T1000 (cell line): ENCODE data around the gene DOP1A.

Source experiments
- DNase-seq: peaks from one replicate; lab custom pipeline; 2025; ENCODE audit warnings: mixed read lengths; lab: John Stamatoyannopoulos, UW

DOP1A gene

GRCh38 chr6:83071707-83072106, 4.2 kb downstream of the DOP1A start:
- no peak for DNase-seq

DNA sequence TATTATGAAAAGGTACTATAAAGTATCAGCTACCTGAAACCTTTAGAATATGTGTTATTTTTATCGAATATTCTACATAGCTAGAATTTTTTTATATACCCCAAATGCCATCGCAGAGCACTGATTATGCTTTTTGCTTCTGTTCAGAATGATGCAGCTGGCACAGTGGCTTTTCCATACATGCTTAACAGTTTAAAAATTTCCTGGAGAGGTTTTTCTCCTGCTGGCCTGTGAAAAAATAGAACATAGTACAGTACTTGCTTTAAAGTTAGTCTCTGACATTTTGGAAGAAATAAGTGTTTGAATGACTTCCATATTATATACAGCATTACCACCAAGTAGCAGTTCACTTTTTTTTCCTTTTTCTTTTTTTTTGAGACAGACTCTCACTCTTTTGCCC, 5.3 kb downstream of the DOP1A start:
- DNase-seq: no peak

DNA sequence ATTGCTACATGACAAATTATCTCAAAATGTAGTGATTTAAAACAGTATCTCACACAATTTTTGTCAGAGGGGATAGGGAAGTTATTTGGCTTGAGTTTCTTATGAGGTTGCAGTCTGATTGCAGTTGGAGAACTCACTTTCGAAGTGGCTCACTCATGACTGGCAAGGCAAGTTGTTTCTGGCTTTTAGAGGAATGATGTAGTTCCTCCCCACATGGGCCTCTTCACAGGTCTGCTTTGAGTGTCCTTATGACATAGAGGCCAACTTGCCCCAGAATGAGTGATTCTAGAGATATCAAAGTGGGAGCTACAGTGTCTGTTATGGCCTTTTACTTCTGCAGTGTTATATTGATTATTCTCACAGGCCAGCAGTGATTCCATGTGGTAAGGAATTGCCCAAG, 6.1 kb downstream of the DOP1A start:
- DNase-seq: no peak

DNA sequence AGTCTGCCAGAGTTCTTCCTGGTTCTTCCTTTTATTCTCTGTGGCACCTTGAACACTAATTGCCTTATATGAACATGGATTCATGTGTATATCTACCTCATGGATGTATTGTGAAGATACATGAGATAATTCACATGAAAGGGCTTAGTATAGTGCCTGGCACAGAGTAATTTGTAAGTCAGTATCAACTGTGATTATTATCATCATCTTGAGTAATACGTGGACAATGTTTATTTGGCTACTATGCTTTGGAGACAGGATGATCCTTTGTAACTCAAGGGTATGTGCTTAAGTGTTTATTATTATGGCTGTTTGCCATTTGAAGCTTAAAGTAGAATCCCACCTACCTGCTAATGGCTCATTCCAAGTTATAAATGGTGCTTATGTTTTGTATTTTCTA, 16.0 kb downstream of the DOP1A start:
- DNase-seq: no peak

DNA sequence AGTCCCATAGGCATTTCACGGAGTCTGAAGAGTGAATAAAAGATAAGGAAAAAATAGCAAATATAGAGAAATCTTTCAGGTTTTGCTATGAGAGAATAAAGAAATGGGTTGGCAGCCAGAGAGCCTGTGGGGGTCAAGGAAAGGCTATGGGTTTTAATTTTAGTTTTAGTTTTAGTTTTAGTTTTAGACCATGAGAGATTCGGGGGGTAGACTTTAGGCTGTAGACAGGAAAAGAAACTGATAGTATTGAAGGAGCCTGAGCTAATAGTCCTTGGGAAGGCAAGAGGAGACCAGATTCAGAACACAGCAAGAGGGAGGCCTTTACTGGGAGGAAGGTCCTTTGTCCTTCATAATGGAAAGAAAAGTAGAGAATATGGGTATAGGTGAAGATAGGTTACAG, 19.3 kb downstream of the DOP1A start:
- no peak for DNase-seq

- no peak for DNase-seq
Measured at GRCh38 chr6:83092756-83093399, 25.4 kb downstream of the DOP1A start.

DNA sequence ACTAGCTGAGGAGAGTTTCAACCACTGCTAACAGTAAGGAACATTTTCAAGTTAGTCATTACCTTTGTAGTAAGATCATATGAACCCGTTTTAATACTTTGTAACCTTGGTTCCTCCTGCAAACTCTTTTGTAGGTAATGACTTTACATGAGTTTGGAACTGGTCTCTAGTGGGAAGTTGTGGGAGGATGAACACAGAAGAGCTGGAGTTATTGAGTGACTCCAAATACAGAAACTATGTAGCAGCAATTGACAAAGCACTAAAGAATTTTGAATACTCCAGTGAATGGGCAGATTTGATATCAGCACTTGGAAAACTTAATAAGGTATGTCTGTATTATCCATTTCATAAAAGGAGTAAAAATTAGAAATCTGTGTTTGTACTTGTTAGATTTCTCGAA, 29.3 kb downstream of the DOP1A start:
- no peak for DNase-seq

- no peak for DNase-seq
Measured at GRCh38 chr6:83097204-83097603, 29.7 kb downstream of the DOP1A start.

GRCh38 chr6:83097675-83098074, 30.2 kb downstream of the DOP1A start:
- no peak for DNase-seq

GRCh38 chr6:83098589-83098988, 31.1 kb downstream of the DOP1A start:
- DNase-seq: no peak

GRCh38 chr6:83108378-83108777, 40.9 kb downstream of the DOP1A start:
- no peak for DNase-seq

- no peak for DNase-seq
Measured at GRCh38 chr6:83113258-83113657, 45.8 kb downstream of the DOP1A start.

GRCh38 chr6:83114164-83114563, 46.7 kb downstream of the DOP1A start:
- no peak for DNase-seq

- no peak for DNase-seq
Measured at GRCh38 chr6:83117802-83118201, 50.3 kb downstream of the DOP1A start.

GRCh38 chr6:83119742-83120300, 52.4 kb downstream of the DOP1A start:
- DNase-seq: no peak

DNA sequence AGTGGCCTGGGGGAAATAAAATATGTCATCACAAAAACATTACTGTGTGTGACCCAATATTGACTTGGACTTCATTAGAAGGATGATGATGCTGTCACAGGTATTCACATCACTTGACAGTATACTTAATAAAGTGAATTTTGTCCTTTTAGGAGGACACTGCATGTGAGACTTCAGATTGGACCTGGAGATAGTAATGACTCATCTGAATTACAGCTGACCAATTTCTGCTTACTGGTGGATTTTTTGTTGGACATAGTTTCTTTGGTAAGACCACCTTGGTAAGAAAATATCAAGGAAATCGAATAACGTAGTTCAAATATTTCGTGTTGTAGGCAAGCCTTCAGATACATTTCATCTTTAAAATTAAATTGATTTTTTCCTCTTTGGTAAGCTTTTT, 57.1 kb downstream of the DOP1A start:
- no peak for DNase-seq

DNA sequence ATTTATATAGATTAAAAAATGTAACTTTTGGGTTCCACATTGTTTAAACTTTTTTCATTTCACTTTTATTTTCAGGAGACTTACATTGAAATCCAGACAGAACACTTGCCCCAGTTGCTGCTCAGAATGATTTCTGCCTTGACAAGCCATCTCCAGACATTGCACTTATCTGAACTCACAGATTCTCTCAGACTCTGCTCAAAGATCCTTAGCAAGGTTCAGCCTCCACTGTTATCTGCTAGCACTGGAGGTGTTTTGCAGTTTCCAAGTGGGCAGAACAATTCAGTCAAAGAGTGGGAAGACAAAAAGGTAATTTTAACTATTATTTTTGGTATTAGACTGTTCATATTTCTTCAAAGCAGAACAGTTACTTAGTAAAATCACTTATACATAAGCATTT, 58.0 kb downstream of the DOP1A start:
- no peak for DNase-seq

DNA sequence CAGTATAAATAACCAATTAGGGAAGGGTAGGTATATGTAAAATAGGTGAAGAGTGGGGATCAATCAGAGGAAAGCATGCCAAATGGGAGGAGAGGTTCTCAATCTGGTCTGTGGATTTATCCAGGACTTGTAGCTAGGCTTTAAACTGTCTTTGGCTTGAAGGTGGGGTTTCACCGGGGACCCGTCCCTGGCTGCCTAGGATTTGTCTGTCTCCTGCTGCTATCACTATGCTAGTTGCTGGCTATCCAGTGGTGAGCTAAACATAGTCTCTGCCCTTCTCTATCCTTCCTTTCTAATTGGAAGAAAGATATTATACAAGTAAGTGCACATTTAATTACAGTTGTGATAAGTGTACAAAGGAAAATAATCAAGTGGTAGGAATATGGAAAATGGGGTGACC, 58.8 kb downstream of the DOP1A start:
- DNase-seq: no peak

DNA sequence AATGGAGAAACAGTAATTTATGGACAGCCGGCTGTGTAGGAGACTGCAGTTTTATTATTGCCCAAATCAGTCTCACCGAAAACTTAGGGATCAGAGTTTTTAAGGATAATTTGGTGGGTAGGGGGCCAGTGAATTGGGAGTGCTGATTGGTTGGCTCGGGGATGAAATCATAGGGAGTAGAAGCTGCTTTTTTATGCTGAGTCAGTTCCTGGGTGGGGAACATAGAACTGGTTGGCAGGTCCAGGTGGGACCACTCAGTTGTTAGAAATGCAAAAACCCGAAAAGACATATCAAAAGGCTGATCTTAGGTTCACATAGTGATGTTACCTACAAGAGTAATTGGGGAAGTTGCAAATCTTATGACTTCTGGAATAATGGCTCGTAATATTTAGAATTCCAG, 59.3 kb downstream of the DOP1A start:
- DNase-seq: no peak

- no peak for DNase-seq
Measured at GRCh38 chr6:83127258-83127657, 59.8 kb downstream of the DOP1A start.

GRCh38 chr6:83127976-83128375, 60.5 kb downstream of the DOP1A start:
- no peak for DNase-seq

DNA sequence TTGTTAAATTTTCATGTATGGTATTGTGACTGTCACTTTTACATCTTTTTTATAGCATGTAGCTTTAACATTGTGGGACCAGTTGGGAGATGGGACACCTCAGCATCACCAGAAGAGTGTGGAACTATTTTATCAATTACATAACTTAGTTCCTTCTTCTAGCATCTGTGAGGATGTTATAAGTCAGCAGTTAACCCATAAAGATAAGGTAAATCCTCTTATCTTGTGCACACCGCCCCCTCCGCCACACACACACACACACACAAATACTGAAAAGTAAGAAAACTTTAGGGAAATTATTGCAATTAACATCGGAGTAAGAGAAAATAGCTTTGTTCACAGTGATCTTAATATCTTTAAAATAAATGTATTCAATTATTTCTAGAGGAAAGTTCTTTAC, 64.7 kb downstream of the DOP1A start:
- no peak for DNase-seq

DNA sequence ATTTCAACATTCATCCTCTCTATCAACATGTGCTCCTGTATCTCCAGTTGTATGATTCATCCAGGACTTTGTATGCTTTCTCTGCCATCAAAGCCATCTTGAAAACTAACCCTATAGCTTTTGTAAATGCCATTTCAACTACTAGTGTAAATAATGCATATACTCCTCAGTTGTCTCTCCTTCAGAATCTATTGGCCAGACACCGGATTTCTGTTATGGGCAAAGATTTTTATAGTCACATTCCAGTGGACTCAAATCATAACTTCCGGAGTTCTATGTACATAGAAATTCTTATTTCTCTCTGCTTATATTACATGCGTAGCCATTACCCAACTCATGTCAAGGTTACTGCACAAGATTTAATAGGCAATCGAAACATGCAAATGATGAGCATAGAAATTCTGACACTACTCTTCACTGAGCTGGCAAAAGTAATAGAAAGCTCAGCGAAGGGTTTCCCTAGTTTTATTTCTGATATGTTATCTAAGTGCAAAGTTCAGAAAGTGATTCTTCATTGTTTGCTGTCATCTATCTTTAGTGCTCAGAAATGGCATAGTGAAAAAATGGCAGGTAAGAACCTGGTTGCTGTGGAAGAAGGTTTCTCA, 70.7 kb downstream of the DOP1A start:
- no peak for DNase-seq

DNA sequence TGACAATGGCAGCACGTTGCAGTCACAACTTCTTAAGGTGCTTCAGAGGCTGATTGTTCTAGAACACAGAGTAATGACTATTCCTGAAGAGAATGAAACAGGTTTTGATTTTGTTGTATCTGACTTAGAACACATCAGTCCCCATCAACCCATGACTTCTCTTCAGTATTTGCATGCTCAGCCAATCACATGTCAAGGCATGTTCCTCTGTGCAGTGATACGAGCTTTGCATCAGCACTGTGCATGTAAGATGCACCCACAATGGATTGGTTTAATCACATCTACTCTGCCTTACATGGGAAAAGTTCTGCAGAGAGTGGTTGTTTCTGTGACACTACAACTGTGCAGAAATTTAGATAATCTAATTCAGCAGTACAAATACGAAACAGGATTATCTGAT, 71.3 kb downstream of the DOP1A start:
- no peak for DNase-seq
